Kidney (tissue), 14 donors: Measurements from ENCODE around the gene MAP3K14. TPM values are rescaled to one million over a fixed set of nuclear protein-coding genes. Genes with fewer than 3 reads are reported as not detected.

Experiments used
- DNase-seq, 5 donors: peaks; one replicate each; pipeline ENCODE4 v3.0.0-alpha.2; 2013 to 2020
- FAIRE-seq: peaks from 2 replicates; lab custom pipeline; 2012; peaks lifted over from hg19 to GRCh38; lab: Jason Lieb, UNC
- H3K27ac ChIP-seq, 2 donors: one replicate each; pipeline ENCODE4 v1.7.0; 2013; ENCODE audit warnings: low read depth in 2 of 2, low read length in 2 of 2, inconsistent platforms in 1 of 2
- H3K27me3 ChIP-seq: one replicate; pipeline ENCODE4 v1.7.1; 2013; ENCODE audit warnings: low read length, inconsistent platforms; ENCODE audit not compliant: control insufficient read depth, insufficient read depth
- H3K36me3 ChIP-seq, 3 donors: one replicate each; pipeline versions ENCODE4 v1.7.0 to v1.7.1; 2013; ENCODE audit warnings: low read length in 3 of 3, control low read depth in 1 of 3, inconsistent platforms in 1 of 3; ENCODE audit not compliant: insufficient read depth in 3 of 3, control insufficient read depth in 2 of 3
- H3K4me1 ChIP-seq, 3 donors: one replicate each; pipeline versions ENCODE4 v1.7.0 to v1.7.1; 2013; ENCODE audit warnings: low read length in 3 of 3, inconsistent platforms in 1 of 3, low read depth in 1 of 3; ENCODE audit not compliant: control insufficient read depth in 2 of 3, insufficient read depth in 2 of 3
- H3K4me3 ChIP-seq, 3 donors: one replicate each; pipeline versions ENCODE4 v1.7.0 to v1.8.1; 2013; ENCODE audit warnings: low read length in 3 of 3, control low read depth in 1 of 3, inconsistent platforms in 1 of 3
- H3K9ac ChIP-seq, 3 donors: one replicate each; pipeline versions ENCODE4 v1.7.0 to v1.7.1; 2013; ENCODE audit warnings: low read length in 3 of 3, control low read depth in 1 of 3, inconsistent platforms in 1 of 3
- H3K9me3 ChIP-seq, 3 donors: one replicate each; pipeline versions ENCODE4 v1.7.0 to v1.7.1; 2013; ENCODE audit warnings: low read length in 3 of 3, control low read depth in 1 of 3, inconsistent platforms in 1 of 3; ENCODE audit not compliant: control insufficient read depth in 2 of 3, insufficient read depth in 1 of 3
- intact Hi-C: fragments of 100-400 bp; cut with DNase I; formaldehyde crosslinking; loops from one replicate; pipeline ENCODE4 v1.11.1; 2022
- polyA plus RNA-seq: library from polyadenylated mRNA; stranded (reverse); fragments of 350-450 nt; fragmentation: Illumina TruSeq; extraction: RNeasy Lipid Tissue Mini Kit (QIAGEN cat#74804); gene quantifications from one replicate; pipeline ENCODE4 v1.2.3, GENCODE V29; 2014; ENCODE audit warnings: low read depth, low replicate concordance; ENCODE audit not compliant: insufficient read depth
- total RNA-seq: library from RNA; stranded (reverse); fragmentation: NEBNext Ultra II Directional; extraction: Animal tissue kit (Norgen Biotek cat#: 25700); gene quantifications from one replicate; pipeline ENCODE4 v1.2.1, GENCODE V29; 2021
- TF ChIP-seq, protein P1 (sequence below): IDR thresholded peaks from 3 replicates; pipeline ENCODE4 v1.5.1; 2012; ENCODE audit warnings: mild to moderate bottlenecking, moderate library complexity, borderline replicate concordance; ENCODE audit not compliant: insufficient read depth; ENCODE audit errors: extremely low read depth
- donor health status: control.
- donor health status: control.
- donor health status: control.
- donor health status: control.
- donor health status: control.
- donor health status: DM: yes; HTN: yes; CAD: no.
- donor health status: Normal renal cell carcinoma (clear cell type).

MAP3K14 gene
- total and polyA plus RNA-seq, 2 donors from 2014 or later = 7.6 to 24.5 TPM

DNA sequence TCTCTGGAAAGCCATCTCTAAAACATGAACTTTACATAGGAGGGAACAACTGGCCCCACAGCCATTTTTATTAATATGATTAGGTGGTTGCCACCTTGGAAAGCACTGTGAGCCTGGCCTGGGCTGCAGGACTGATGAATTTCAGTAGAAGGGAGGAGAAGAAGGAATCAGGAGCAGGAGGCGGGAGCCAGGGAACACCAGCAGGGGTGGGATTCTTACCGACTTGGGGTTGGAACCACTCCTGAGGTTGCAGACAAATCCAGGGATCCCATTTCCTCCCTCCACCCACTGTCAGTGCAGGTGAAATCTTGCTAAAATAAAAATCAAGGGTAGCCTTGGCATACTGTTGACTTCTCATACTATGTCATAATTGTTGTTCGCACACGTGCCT, 16.9 kb upstream of the MAP3K14 start:
- Histone ChIP-seq H3K27ac (peak overlapping the region in 1 of 2 donors; percentile 27), H3K27me3 (no peaks in the 10 kb centered on the region), H3K4me3 (no peak overlapping the region), H3K4me1 (no peaks in the 10 kb centered on the region), H3K36me3 (no peaks in the 10 kb centered on the region), H3K9ac (no peak overlapping the region), H3K9me3 (no peaks in the 10 kb centered on the region)
- DNase-seq = no peak
- no peak for FAIRE-seq
- TF ChIP-seq, protein P1, sequence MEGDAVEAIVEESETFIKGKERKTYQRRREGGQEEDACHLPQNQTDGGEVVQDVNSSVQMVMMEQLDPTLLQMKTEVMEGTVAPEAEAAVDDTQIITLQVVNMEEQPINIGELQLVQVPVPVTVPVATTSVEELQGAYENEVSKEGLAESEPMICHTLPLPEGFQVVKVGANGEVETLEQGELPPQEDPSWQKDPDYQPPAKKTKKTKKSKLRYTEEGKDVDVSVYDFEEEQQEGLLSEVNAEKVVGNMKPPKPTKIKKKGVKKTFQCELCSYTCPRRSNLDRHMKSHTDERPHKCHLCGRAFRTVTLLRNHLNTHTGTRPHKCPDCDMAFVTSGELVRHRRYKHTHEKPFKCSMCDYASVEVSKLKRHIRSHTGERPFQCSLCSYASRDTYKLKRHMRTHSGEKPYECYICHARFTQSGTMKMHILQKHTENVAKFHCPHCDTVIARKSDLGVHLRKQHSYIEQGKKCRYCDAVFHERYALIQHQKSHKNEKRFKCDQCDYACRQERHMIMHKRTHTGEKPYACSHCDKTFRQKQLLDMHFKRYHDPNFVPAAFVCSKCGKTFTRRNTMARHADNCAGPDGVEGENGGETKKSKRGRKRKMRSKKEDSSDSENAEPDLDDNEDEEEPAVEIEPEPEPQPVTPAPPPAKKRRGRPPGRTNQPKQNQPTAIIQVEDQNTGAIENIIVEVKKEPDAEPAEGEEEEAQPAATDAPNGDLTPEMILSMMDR = no peak
- intact Hi-C loops = no loop called here

DNA sequence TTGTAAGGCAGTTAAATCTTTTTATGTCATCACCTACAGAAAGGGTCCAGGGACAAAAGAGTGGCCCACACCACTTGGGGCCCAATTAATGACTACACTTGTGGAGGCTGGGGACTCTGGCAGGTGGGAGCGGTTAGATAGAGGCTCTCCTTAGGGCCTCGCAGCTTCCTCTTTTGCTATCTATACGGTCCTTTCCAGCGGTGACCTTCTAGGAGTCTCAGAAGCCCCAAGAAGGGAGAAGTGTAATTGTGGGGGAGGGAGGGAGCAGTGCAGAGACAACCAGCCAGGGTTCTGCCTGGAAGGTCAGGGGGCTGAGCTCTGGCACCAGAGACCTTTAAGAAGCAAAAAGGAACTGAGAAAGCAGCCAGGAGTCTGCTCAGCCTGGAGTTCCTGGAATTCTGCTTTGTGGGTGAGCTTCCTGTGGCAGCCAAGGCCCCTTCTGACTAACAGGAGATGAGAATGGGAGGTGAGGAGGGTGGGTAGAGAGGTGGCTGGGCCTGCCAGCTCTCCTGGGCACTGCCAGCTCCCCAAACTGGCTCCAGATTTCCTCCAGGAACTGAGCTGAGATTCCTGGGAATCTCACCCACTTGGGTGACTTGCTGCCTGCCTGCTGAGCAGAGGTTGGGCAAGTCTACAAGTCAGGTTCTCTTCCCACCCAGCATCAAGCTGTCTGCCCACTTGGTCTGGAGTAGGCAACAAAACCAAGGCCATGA, 16.3 kb upstream of the MAP3K14 start:
- DNase-seq = peak in 1 of 5 donors; percentile 7
- TF ChIP-seq, protein P1 = no peak
- H3K4me1 ChIP-seq = no peaks in the 10 kb centered on the region
- H3K9ac ChIP-seq = no peak overlapping the region
- H3K27ac ChIP-seq = no peak overlapping the region
- H3K27me3 ChIP-seq = no peaks in the 10 kb centered on the region
- no peaks in the 10 kb centered on the region for H3K9me3 ChIP-seq
- no peak overlapping the region for H3K4me3 ChIP-seq
- no peaks in the 10 kb centered on the region for H3K36me3 ChIP-seq
- no peak for FAIRE-seq
- intact Hi-C loops = no loop called here

DNA sequence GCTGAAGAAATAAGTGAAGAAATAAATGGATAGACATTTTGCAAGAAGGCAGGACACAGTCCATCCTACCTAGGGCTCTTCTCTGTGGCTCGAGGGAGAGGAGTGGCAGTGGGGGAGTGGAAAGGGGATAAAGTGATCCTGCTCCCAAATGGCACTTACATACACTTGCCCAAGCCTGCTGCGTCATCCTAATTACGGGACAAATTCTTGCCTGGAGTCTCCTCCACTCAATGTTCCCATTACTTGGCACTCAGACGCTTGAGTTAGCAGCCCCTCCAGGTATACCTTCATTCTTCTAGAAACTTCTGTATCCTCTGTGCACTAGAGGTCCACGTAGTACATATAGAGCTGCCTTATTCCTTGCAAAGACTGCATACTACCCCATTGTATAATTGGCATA, 15.7 kb upstream of the MAP3K14 start:
- intact Hi-C loops = no loop called here
- no peaks in the 10 kb centered on the region for H3K9me3 ChIP-seq
- H3K36me3 ChIP-seq = no peaks in the 10 kb centered on the region
- TF ChIP-seq, protein P1 = no peak
- no peak for FAIRE-seq
- no peak for DNase-seq
- no peak overlapping the region for H3K4me3 ChIP-seq
- no peaks in the 10 kb centered on the region for H3K27me3 ChIP-seq
- H3K27ac ChIP-seq = no peak overlapping the region
- H3K4me1 ChIP-seq = no peaks in the 10 kb centered on the region
- H3K9ac ChIP-seq = no peak overlapping the region
